ENCODE data around the gene GIMAP2. TPM values are rescaled to one million over a fixed set of nuclear protein-coding genes. Genes with fewer than 3 reads are reported as not detected.
"Not testable (repeated sequence)": the region's sequence is repeated elsewhere in the genome, so short reads cannot be mapped to it uniquely, and the experiment has no call there.

GIMAP2 gene
- total RNA-seq (2014; rRNA removed): 2.6 and 3.4 TPM in 2 replicates
- 0.63 TPM for polyA plus RNA-seq (2012)

- peak; percentile 53 for DNase-seq (ENCODE audit: low read depth)
Measured at GRCh38 chr7:150685219-150686029, at the start of gene GIMAP2. GIMAP2 (plus strand) TSS chr7:150685706; CDS start chr7:150687060, 1,354 bp downstream.

- no peak for DNase-seq (ENCODE audit: low read depth)
Measured at GRCh38 chr7:150641854-150642253, 43.7 kb upstream of the GIMAP2 start.

- DNase-seq (ENCODE audit: low read depth): no peak
Measured at GRCh38 chr7:150642926-150643325, 42.6 kb upstream of the GIMAP2 start.

- no peak for DNase-seq (ENCODE audit: low read depth)
Measured at GRCh38 chr7:150645259-150646020, 40.1 kb upstream of the GIMAP2 start.

GRCh38 chr7:150648353-150649079, 37.0 kb upstream of the GIMAP2 start:
- DNase-seq (ENCODE audit: low read depth): no peak

GRCh38 chr7:150649080-150649385, 36.5 kb upstream of the GIMAP2 start:
- DNase-seq (ENCODE audit: low read depth): no peak

- no peak for DNase-seq (ENCODE audit: low read depth)
Measured at GRCh38 chr7:150654692-150655091, 30.8 kb upstream of the GIMAP2 start.

GRCh38 chr7:150656047-150656446, 29.5 kb upstream of the GIMAP2 start:
- no peak for DNase-seq (ENCODE audit: low read depth)

GRCh38 chr7:150657526-150657925, 28.0 kb upstream of the GIMAP2 start:
- DNase-seq (ENCODE audit: low read depth): no peak

GRCh38 chr7:150660939-150661613, 24.4 kb upstream of the GIMAP2 start:
- no peak for DNase-seq (ENCODE audit: low read depth)

GRCh38 chr7:150662821-150663220, 22.7 kb upstream of the GIMAP2 start:
- not testable (repeated sequence) for DNase-seq (ENCODE audit: low read depth)

- no peak for DNase-seq (ENCODE audit: low read depth)
Measured at GRCh38 chr7:150663802-150664494, 21.6 kb upstream of the GIMAP2 start.

- no peak for DNase-seq (ENCODE audit: low read depth)
Measured at GRCh38 chr7:150665089-150665748, 20.3 kb upstream of the GIMAP2 start.

GRCh38 chr7:150665896-150666295, 19.6 kb upstream of the GIMAP2 start:
- no peak for DNase-seq (ENCODE audit: low read depth)

- DNase-seq (ENCODE audit: low read depth): no peak
Measured at GRCh38 chr7:150666412-150666811, 19.1 kb upstream of the GIMAP2 start.

GRCh38 chr7:150668472-150668911, 17.0 kb upstream of the GIMAP2 start:
- DNase-seq (ENCODE audit: low read depth): no peak

- no peak for DNase-seq (ENCODE audit: low read depth)
Measured at GRCh38 chr7:150668977-150669376, 16.5 kb upstream of the GIMAP2 start.

- DNase-seq (ENCODE audit: low read depth): not testable (repeated sequence)
Measured at GRCh38 chr7:150671798-150672585, 13.5 kb upstream of the GIMAP2 start.

GRCh38 chr7:150675714-150676113, 9.8 kb upstream of the GIMAP2 start:
- no peak for DNase-seq (ENCODE audit: low read depth)

- not testable (repeated sequence) for DNase-seq (ENCODE audit: low read depth)
Measured at GRCh38 chr7:150676276-150676675, 9.2 kb upstream of the GIMAP2 start.

All from LHCN-M2 (cell line).